Effector memory CD4-positive, alpha-beta T cell (primary cell): Measurements from ENCODE around the gene ESR1.
"Not testable (repeated sequence)": the region's sequence is repeated elsewhere in the genome, so short reads cannot be mapped to it uniquely, and the experiment has no call there.

Experiments used
- DNase-seq, 3 donors: peaks; one replicate each; pipeline ENCODE4 v3.0.0-alpha.2; 2020
- H3K27ac ChIP-seq: 2 replicates; pipeline ENCODE4 v1.7.0; 2013; ENCODE audit warnings: mild to moderate bottlenecking, low read length, moderate library complexity; ENCODE audit not compliant: insufficient read depth, poor library complexity, severe bottlenecking
- H3K27me3 ChIP-seq: replicated peaks from 2 replicates; pipeline ENCODE4 v1.7.0; 2013; ENCODE audit warnings: mild to moderate bottlenecking, low read length; ENCODE audit not compliant: insufficient read depth, control insufficient read depth, poor library complexity, severe bottlenecking
- H3K36me3 ChIP-seq: 2 replicates; pipeline ENCODE4 v1.7.0; 2013; ENCODE audit warnings: mild to moderate bottlenecking, low read length, moderate library complexity; ENCODE audit not compliant: control insufficient read depth, insufficient read depth
- H3K4me1 ChIP-seq: 2 replicates; pipeline ENCODE4 v1.7.0; 2013; ENCODE audit warnings: low read length, mild to moderate bottlenecking; ENCODE audit not compliant: control insufficient read depth, insufficient read depth, poor library complexity, severe bottlenecking
- H3K4me3 ChIP-seq: 2 replicates; pipeline ENCODE4 v1.7.0; 2013; ENCODE audit warnings: low read length, low read depth, mild to moderate bottlenecking; ENCODE audit not compliant: insufficient read depth, poor library complexity, severe bottlenecking
- H3K9me3 ChIP-seq: 2 replicates; pipeline ENCODE4 v1.7.0; 2013; ENCODE audit warnings: mild to moderate bottlenecking, low read length, moderate library complexity; ENCODE audit not compliant: control insufficient read depth

Gene ESR1

DNA sequence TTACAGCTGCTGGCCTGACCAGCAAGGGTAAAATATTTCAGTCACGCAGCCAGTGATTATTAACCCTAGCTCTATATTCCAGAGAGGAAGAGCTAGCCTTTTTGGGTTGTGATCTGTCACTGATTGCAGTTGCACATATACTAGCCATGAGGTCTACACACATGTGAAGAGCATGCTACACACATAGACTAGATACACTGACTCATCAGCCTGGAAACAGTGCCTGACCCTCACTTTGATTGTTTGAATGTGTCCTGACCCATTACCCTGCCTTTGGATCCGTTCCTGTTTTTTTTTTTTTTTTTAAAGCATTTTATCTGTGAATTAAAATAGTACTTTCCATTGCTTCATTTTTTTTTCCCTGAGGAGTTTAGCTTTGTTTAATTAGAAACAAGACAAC is 50.8 kb downstream of the ESR1 start:
- no peaks in the 10 kb centered on the region for H3K4me1 ChIP-seq
- no peaks in the 10 kb centered on the region for H3K27me3 ChIP-seq
- H3K27ac ChIP-seq = no peak overlapping the region
- H3K4me3 ChIP-seq = no peak overlapping the region
- H3K9me3 ChIP-seq = no peaks in the 10 kb centered on the region
- DNase-seq = no peak
- H3K36me3 ChIP-seq = no peaks in the 10 kb centered on the region

DNA sequence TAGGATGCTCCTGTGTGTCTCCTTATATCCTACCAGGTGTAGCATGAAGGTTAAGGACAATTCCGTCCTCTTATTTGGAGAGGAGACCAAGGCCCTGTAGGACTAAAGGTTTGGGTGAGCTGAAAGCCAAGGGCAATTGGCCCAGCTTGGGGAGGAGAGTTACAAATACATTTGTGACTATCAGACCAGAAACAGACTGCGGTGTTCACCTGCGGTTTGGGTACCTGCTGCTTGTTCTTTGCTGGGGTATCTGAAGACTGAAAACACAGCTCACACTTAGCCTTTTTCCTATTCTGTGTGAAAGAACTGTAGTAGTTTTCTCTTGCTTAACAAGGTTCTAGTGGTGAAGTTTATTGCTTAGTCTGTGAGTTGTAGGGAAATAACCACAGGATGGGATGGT is 55.0 kb downstream of the ESR1 start:
- Histone ChIP-seq H3K36me3 (no peaks in the 10 kb centered on the region), H3K27ac (no peak overlapping the region), H3K9me3 (no peaks in the 10 kb centered on the region), H3K4me1 (no peaks in the 10 kb centered on the region), H3K4me3 (no peak overlapping the region), H3K27me3 (no peaks in the 10 kb centered on the region)
- DNase-seq = no peak

DNA sequence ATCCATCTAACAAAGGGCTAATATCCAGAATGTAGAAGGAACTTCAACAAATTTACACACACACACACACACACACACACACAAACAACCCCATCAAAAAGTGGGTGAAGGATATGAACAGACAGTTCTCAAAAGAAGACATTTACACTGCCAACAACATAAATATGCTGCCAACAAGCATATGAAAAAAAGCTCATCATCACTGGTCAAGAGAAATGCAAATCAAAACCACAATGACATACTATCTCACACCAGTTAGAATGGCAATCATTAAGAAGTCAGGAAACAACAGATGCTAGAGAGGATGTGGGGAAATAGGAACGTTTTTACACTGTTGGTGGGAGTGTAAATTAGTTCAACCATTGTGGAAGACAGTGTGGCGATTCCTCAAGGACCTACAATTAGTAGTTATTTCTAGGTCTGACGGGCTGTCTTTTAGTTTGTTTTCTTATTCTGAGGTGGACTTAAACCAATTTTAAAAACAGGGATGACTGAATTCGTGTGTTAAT is 59.9 kb downstream of the ESR1 start:
- DNase-seq, H3K4me1 ChIP-seq, H3K9me3 ChIP-seq, H3K4me3 ChIP-seq, H3K27me3 ChIP-seq, H3K27ac ChIP-seq, H3K36me3 ChIP-seq: not testable (repeated sequence)

DNA sequence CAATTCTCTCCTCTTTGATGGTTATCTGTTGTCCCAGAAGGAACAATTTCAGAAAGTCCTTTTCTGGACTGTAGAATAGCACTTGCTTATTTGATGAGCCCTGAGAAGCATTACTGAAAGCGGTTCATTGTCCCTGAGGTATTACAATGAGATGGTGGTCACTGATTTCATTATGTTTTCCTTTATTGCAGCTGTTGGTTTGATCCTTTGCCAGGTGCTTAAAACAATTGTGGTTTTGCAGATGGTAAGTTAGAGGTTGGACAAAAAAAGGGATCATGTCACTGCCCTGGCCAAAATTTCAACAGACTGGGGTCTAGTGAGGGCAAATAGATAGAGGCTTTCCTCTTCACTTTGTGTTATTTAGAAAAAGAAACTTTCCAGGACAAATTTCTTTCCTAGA is 61.9 kb downstream of the ESR1 start:
- Histone ChIP-seq H3K27ac (no peak overlapping the region), H3K4me3 (no peak overlapping the region), H3K36me3 (no peaks in the 10 kb centered on the region), H3K4me1 (no peaks in the 10 kb centered on the region), H3K9me3 (no peaks in the 10 kb centered on the region), H3K27me3 (no peaks in the 10 kb centered on the region)
- no peak for DNase-seq

DNA sequence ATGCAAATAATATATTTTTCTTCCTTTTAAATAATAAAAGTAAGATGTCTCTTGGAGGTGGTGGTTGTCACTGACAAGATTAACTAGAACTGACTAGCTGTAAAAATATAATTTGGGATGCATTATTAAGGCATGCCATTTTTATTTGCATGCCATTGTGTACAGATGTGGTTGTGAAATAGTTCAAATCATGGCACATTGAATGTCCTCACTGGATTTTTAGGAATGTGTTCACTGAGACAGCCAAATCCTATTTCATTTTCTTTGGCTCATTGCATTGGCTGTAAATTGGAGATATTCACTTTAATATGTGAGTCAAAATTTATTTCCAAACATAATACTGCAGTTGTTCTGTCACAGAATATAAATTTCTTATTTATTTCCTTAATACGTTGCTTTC is 62.3 kb downstream of the ESR1 start:
- H3K36me3 ChIP-seq = no peaks in the 10 kb centered on the region
- no peak for DNase-seq
- no peaks in the 10 kb centered on the region for H3K9me3 ChIP-seq
- no peak overlapping the region for H3K4me3 ChIP-seq
- no peaks in the 10 kb centered on the region for H3K27me3 ChIP-seq
- no peaks in the 10 kb centered on the region for H3K4me1 ChIP-seq
- H3K27ac ChIP-seq = no peak overlapping the region

DNA sequence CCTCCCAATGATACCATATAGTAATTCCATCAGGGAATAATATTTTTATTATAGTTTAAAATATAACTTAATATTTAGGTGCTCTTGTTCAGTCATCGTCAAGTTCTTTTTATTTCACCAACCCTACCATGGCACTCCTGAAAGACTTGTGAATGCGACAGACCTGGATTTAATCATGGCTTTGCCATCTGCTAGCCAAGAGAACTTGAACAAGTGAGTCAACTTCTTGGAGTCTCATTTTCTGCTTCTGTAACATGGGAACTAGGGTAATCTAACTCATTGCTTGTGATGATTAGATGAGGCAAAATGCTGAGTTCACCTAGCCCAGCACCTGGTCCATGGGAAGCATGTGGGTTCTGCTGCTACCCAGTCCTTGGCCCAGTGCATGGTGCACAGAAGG is 62.9 kb downstream of the ESR1 start:
- no peaks in the 10 kb centered on the region for H3K36me3 ChIP-seq
- H3K4me3 ChIP-seq = no peak overlapping the region
- no peak for DNase-seq
- no peaks in the 10 kb centered on the region for H3K9me3 ChIP-seq
- H3K27ac ChIP-seq = no peak overlapping the region
- H3K27me3 ChIP-seq = no peaks in the 10 kb centered on the region
- no peaks in the 10 kb centered on the region for H3K4me1 ChIP-seq

DNA sequence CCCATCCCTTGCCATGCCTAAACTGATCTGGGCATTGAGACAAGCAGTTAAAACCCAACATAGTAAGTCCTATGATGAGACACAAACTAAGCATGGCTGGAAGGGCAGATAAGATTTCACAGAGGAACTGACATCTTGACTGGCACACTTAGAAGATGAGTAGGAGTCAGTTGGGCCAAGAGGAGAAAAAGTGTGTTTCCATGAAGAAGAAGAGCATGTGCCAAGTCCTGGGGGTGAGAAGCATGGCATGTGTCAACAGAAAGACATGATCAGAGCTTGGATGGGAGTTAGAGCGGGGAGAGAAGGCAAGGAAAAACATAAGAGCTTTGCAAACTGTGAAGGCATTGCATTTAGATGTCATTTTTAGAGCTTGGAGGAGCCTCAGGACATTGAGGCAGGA is 68.0 kb downstream of the ESR1 start:
- Histone ChIP-seq H3K4me1 (no peaks in the 10 kb centered on the region), H3K27me3 (no peaks in the 10 kb centered on the region), H3K9me3 (no peaks in the 10 kb centered on the region), H3K27ac (no peak overlapping the region), H3K36me3 (no peaks in the 10 kb centered on the region), H3K4me3 (no peak overlapping the region)
- DNase-seq = no peak

DNA sequence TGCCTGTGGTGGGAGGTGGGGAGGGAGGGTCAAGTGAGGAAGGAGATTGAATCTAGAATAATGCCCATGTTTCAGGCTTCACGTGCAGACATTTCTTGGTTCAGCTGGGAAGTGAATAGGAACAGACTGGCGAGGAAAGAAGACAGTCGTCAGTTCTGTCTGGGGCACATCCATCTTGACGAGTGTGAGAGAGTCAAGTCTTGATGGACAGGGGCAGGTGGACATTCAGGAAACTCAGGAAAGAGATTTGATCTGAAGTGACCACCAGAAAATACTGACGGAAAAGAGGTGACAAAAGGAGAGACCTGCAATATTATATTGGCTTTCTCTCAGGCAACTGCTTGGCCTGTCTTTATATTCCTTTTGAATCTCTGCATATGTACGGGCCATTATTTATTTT is 68.6 kb downstream of the ESR1 start:
- no peak for DNase-seq
- no peaks in the 10 kb centered on the region for H3K4me1 ChIP-seq
- H3K9me3 ChIP-seq = no peaks in the 10 kb centered on the region
- H3K36me3 ChIP-seq = no peaks in the 10 kb centered on the region
- H3K27me3 ChIP-seq = no peaks in the 10 kb centered on the region
- no peak overlapping the region for H3K4me3 ChIP-seq
- no peak overlapping the region for H3K27ac ChIP-seq

DNA sequence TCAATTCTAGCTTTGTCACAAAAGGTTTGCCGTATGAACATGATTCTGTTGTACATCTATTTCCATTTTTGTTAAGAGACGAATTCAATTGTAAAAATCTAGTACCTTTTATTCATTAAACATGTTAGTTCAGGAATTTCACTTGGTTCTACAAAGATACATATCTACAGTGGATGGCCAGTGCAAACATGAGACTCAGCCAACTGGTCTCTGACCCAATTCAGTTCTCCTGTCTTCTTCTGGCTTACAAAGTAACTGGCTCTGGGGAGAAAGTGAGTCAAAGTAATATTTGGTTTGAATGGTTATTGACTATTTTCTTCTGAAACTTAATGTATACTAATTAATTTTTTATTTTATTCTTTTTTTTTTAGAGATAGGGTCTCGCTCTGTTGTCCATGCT is 70.0 kb downstream of the ESR1 start:
- H3K4me3 ChIP-seq = no peak overlapping the region
- no peaks in the 10 kb centered on the region for H3K27me3 ChIP-seq
- H3K9me3 ChIP-seq = no peaks in the 10 kb centered on the region
- no peaks in the 10 kb centered on the region for H3K36me3 ChIP-seq
- DNase-seq = no peak
- H3K27ac ChIP-seq = no peak overlapping the region
- H3K4me1 ChIP-seq = no peaks in the 10 kb centered on the region

DNA sequence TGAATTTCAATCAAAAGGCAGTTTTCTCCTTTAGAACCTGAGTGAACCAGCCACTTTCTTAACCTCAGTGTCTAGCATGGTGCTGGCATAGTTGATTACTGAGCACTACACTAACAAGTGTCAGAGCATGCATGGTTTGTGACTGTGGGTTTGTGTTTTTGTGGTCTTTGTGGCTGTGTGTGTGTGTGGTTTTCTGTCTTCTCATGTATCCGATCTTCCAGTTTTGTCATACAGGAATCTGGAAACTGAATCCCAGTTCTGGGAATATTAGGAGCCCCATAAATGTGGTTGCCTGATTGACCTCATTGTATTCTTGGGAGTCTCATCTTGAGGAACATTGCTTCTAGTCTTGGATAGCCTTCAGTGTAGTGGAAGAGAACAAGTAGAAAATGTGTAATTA is 73.7 kb downstream of the ESR1 start:
- no peak for DNase-seq
- Histone ChIP-seq H3K27me3 (no peaks in the 10 kb centered on the region), H3K9me3 (no peaks in the 10 kb centered on the region)

DNA sequence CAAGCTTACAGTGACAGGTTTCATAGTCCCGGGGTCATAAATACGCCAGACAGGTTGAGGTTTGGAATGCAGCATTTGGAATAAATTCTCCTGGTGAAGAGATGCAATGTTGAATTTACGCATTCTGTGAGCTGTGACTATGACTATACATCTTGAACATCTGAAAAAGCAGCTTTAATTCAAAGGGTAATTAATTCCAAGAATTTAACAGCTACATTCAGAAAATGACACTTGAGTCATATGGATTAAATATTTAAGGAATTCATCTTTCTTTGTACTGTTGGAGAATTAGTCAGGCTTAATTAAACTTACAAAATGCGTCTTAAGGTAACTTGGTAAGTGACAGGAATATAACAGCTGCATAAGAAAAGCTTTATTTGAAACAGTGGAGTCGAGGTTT is 74.7 kb downstream of the ESR1 start:
- Histone ChIP-seq H3K27ac (no peak overlapping the region), H3K36me3 (no peaks in the 10 kb centered on the region), H3K4me1 (no peaks in the 10 kb centered on the region), H3K4me3 (no peak overlapping the region), H3K27me3 (no peaks in the 10 kb centered on the region), H3K9me3 (no peaks in the 10 kb centered on the region)
- no peak for DNase-seq

More for the DNA sequence above, 73.7 kb downstream of the ESR1 start:
- H3K36me3 ChIP-seq = no peaks in the 10 kb centered on the region
- H3K4me1 ChIP-seq = no peaks in the 10 kb centered on the region
- no peak overlapping the region for H3K27ac ChIP-seq
- H3K4me3 ChIP-seq = no peak overlapping the region
